GM18909 (cell line): Measurements from ENCODE around the gene CDK8.

ENCODE experiments used
- ATAC-seq: cut with Tn5 transposase; IDR thresholded peaks from one replicate; pipeline ENCODE4 v1.9.1; 2021; ENCODE audit warnings: mild to moderate bottlenecking; ENCODE audit not compliant: unreplicated experiment, poor library complexity

The CDK8 gene

DNA sequence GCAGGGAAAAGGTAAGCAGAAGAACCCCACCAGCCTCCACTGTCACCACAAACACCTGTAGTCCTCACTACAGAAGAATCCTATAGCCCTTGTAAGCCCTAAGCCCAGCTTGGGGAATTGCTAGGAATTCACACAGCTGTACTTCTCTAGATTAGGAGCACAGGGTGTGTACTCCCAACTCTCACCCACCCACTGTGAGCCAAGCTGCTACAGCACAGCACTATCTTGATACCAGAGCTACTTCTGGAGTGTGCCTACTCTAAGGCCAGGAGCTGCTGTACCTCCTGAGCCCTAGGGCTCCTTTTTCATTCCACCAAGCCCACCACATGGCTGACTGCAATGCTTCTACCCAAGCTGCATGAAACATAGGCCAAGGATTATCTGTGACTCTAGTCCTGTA is 181.2 kb downstream of the CDK8 start:
- ATAC-seq = no peak

DNA sequence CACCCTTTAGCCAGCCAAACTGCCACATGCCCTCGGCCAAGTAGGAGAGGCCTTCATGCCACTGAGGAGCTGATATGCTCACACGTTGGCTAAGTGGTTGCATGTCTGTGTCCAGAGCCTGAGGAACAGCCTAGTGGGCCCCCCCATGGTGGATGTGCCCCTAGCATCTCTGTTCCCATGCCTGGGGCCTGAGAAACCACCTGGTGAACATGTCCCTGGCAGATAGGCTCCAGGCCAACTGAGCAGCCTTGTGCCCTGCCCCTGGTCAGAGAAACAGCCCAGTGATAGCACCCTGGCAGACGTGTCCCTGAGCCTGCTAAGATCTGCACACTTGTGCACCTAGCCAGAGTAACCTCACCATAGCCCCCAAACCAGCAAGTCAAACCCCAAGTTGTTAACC is 181.7 kb downstream of the CDK8 start:
- ATAC-seq = no peak

DNA sequence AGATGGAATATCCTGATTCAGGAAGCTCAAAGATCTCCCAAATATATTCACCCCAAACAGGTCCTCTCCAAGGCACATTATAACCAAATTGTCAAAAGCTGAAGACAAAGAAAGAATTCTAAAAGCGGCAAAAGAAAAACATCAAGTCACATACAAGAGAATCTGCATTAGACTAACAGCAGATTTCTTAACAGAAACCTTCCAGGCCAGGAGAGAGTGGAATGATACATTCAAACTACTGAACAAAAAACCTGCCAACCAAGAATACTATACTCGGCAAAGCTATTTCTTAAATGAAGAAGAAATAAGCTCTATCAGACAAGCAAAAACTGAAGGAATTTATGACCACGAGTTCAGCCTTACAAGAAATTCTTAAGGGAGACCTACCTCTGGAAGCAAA is 183.0 kb downstream of the CDK8 start:
- no peak for ATAC-seq

DNA sequence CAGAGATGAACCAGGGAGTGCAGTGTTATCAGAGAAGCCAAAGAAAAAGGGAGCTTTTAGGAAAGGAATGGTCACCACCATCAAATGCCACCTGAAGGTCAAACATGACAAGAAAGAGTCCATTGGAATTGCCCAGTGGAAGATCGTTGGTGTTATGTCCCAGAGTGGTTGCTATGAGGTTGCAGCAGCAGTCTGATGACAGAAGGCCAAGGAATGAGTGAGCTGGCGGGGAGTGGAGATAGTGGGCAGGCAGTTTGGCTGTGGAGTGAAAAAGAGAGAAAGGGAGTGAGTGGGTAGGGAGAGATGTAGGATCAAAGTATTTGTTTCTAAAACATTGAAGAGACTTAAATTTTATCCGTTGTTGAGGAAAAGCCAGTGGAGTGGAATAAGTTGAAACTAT is 186.2 kb downstream of the CDK8 start:
- no peak for ATAC-seq

DNA sequence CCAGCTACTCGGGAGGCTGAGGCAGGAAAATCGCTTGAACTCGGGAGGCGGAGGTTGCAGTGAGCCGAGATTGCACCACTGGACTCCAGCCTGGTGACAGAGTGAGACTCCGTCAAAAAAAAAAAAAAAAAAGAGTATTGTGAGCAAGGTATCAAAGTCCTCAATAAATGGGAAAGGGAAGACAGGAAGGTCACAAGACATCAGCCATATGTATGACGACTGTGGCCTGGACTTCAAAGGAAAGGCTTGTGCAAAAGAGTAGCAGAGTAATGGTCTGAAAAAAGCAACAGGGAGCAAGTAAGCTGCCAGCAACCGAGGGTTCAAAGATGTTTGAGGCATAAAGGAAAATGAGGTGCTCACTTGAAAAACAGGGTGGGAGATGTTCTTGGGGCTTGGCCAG is 187.5 kb downstream of the CDK8 start:
- no peak for ATAC-seq

DNA sequence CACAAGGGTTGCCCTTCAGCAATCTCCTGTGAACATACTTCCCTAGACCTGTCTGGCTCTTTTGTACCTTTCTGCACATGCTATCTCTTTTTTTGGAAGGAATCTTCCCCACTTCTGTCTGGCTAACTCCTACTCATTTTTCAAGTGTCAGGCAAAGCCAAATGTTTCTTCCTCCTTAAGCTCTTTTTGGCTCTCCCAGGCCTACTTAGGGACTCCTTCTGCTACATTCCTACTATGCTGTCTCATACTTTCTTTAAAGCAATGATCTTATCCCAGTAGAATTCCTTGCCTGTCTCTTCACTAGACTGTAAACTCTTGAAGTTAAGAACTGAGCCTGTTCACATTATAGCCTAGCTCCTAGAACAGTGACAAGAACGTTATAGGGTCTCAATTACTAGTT is 188.6 kb downstream of the CDK8 start:
- no peak for ATAC-seq

DNA sequence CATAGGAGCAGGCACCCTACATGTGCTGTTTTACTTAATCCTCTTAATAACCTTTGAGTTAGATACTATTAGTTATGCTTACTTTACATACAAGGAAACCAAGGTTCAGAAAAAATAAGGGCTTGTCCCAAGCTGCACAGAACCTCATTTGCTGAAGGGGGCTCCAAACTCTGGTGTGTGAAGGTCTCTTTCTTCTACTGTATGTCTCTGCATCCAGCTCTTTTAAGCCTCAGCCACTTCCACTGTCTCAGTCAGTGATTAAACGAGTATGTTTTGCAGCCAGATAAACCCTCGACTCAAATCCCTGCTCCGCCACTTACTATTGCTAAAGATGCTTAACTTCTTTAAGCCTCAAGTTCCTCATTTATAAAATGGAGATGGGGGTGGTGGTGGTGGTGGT is 191.2 kb downstream of the CDK8 start:
- ATAC-seq = no peak

DNA sequence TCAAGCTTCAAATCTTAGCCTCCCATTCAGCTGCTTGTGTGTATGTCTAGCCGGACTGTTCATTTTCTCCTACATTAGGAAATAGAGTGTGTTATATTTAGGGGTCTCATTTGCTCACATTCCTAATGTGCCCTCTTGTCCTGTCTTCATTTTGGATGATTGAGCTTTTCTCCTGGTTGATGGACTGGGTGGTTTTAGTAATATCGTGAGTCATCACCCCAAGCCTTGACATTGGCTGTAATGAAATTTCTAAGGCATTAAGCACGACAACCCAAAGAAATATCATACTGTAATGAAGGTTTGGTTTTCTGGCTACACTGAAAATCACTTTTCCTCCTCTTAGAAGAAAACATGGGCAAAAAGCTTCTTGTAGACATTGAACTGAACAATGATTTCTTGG is 192.8 kb downstream of the CDK8 start:
- no peak for ATAC-seq

DNA sequence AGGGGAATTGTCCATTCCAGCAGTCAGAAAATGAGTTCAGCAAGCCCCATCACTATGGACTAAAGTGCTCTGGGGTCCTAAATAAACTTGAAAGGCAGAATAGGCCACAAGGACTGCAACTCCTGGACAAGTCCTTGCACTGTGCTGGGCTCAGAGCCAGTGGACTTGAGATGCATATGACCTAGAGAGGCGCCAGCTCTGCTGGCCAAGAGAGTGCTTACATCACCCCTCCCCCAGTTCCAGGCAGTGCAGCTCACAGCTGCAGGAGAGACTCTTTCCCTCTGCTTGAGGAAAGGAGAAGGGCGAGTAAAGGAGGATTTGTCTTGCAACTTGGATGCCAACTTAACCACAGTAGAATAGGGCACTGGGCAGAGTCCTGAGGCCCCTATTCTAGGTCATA is 194.1 kb downstream of the CDK8 start:
- ATAC-seq = no peak

DNA sequence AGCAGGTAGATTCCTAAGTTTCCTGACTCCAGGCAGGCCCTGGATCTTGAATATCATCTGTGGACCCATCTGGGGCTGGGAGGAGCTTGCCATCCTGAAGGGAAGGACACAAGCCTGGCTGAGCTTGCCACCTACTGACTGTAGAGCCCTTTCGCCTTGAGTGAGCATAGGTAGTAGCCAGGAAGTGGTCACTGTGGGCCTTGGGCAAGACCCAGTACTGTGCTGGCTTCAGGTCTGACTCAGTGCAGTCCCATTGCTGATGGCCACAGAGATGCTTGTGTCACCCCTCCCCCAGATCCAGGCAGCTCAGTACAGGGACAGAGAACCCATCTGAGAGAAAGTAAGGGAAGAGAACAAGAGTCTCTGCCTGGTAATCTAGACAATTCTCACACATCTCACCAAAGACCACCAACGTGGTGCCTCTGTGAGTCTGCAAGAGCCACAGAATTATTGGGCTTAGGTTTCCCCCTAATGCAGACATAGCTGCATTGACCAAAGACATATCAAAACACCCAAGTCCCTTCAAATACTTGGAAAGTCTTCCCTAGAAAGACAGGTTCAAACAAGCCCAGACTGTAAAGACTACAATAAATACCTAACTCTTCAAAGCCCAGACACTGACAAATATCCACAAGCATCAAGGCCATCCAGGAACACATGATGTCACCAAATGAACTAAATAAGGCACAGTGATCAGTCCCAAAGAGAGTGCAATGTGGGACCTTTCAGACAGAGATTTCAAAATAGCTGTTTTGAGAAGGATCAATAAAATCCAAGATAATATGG is 195.3 kb downstream of the CDK8 start:
- ATAC-seq = no peak
